Uterus (tissue), 2 donors: ENCODE results near the gene CD28.

Experiments
- CTCF ChIP-seq, 4 experiments: fragments of 200-600 bp in 2 of 4; fragments of 450-650 bp in 2 of 4; sonication (generic) in 2 of 4; IDR thresholded peaks; one replicate each; pipeline ENCODE4 v1.5.1; 2016 to 2019; ENCODE audit warnings: antibody characterized with exemption in 4 of 4, mild to moderate bottlenecking in 2 of 4, moderate library complexity in 1 of 4
- POLR2A ChIP-seq, 2 donors: fragments of 450-650 bp; IDR thresholded peaks; one replicate each; pipeline ENCODE4 v1.6.1; 2016; ENCODE audit warnings: antibody characterized with exemption in 2 of 2, mild to moderate bottlenecking in 1 of 2, moderate library complexity in 1 of 2

- TF ChIP-seq CTCF (IDR thresholded peaks at IDR 0.05) (no peak), POLR2A (IDR thresholded peaks at IDR 0.05) (no peak)
Observed at GRCh38 chr2:203721781-203722300, 15.4 kb downstream of the CD28 start.
